Measurements from ENCODE around the gene PAPOLB.

The PAPOLB gene

GRCh38 chr7:4841007-4841784 is 20.6 kb downstream of the PAPOLB start:
- TF ChIP-seq POLR2A (IDR thresholded peaks at IDR 0.05; ENCODE audit: low read length) (no peak), GATA1 (IDR thresholded peaks at IDR 0.05; ENCODE audit: low read depth, low read length) (no peak)
- DNase-seq = no peak

- DNase-seq = no peak
- no peak for TF ChIP-seq POLR2A (IDR thresholded peaks at IDR 0.05; ENCODE audit: low read length)
Observed at GRCh38 chr7:4840079-4840501, 21.7 kb downstream of the PAPOLB start.

- TF ChIP-seq POLR2A (IDR thresholded peaks at IDR 0.05; ENCODE audit: low read length) = no peak
- TF ChIP-seq GATA1 (IDR thresholded peaks at IDR 0.05; ENCODE audit: low read depth, low read length) = no peak
- DNase-seq = no peak
Observed at GRCh38 chr7:4838626-4839334, 23.1 kb downstream of the PAPOLB start.

- no peak for TF ChIP-seq GATA1 (IDR thresholded peaks at IDR 0.05; ENCODE audit: low read depth, low read length)
- no peak for TF ChIP-seq POLR2A (IDR thresholded peaks at IDR 0.05; ENCODE audit: low read length)
- DNase-seq = no peak
Observed at GRCh38 chr7:4837803-4838625, 23.8 kb downstream of the PAPOLB start.

- TF ChIP-seq POLR2A (IDR thresholded peaks at IDR 0.05; ENCODE audit: low read length) (no peak), GATA1 (IDR thresholded peaks at IDR 0.05; ENCODE audit: low read depth, low read length) (no peak)
- peak in 1 of 2 experiments; percentile 20 for DNase-seq
Observed at GRCh38 chr7:4837041-4837802, 24.6 kb downstream of the PAPOLB start.

GRCh38 chr7:4836206-4836661 is 25.6 kb downstream of the PAPOLB start:
- no peak for DNase-seq
- TF ChIP-seq GATA1 (IDR thresholded peaks at IDR 0.05; ENCODE audit: low read depth, low read length) (no peak), POLR2A (IDR thresholded peaks at IDR 0.05; ENCODE audit: low read length) (no peak)

GRCh38 chr7:4835398-4836205 is 26.2 kb downstream of the PAPOLB start:
- no peak for DNase-seq
- no peak for TF ChIP-seq GATA1 (IDR thresholded peaks at IDR 0.05; ENCODE audit: low read depth, low read length)
- no peak for TF ChIP-seq POLR2A (IDR thresholded peaks at IDR 0.05; ENCODE audit: low read length)

GRCh38 chr7:4834601-4835397 is 27.0 kb downstream of the PAPOLB start:
- TF ChIP-seq POLR2A (IDR thresholded peaks at IDR 0.05; ENCODE audit: low read length) (no peak), GATA1 (IDR thresholded peaks at IDR 0.05; ENCODE audit: low read depth, low read length) (no peak)
- no peak for DNase-seq

- TF ChIP-seq GATA1 (IDR thresholded peaks at IDR 0.05; ENCODE audit: low read depth, low read length) (no peak), POLR2A (IDR thresholded peaks at IDR 0.05; ENCODE audit: low read length) (no peak)
- no peak for DNase-seq
Observed at GRCh38 chr7:4833691-4834600, 27.9 kb downstream of the PAPOLB start.

GRCh38 chr7:4833176-4833575 is 28.7 kb downstream of the PAPOLB start:
- no peak for DNase-seq
- TF ChIP-seq GATA1 (IDR thresholded peaks at IDR 0.05; ENCODE audit: low read depth, low read length) (no peak), POLR2A (IDR thresholded peaks at IDR 0.05; ENCODE audit: low read length) (no peak)

- TF ChIP-seq GATA1 (IDR thresholded peaks at IDR 0.05; ENCODE audit: low read depth, low read length) (no peak), POLR2A (IDR thresholded peaks at IDR 0.05; ENCODE audit: low read length) (no peak)
- no peak for DNase-seq
Observed at GRCh38 chr7:4832711-4833110, 29.1 kb downstream of the PAPOLB start.

Measured in erythroblast (primary cell).